ENCODE results near the gene ABCG8. TPM values are rescaled to one million over a fixed set of nuclear protein-coding genes. Genes with fewer than 3 reads are reported as not detected.
A peak's percentile ranks its signal among the peaks of the same experiment; 100 is the strongest.

The ABCG8 gene
- total and polyA plus RNA-seq, 10 of the 15 experiments (the other 5 are each of a cell fraction or from before 2014, with no cell fraction given) = not detected

DNA sequence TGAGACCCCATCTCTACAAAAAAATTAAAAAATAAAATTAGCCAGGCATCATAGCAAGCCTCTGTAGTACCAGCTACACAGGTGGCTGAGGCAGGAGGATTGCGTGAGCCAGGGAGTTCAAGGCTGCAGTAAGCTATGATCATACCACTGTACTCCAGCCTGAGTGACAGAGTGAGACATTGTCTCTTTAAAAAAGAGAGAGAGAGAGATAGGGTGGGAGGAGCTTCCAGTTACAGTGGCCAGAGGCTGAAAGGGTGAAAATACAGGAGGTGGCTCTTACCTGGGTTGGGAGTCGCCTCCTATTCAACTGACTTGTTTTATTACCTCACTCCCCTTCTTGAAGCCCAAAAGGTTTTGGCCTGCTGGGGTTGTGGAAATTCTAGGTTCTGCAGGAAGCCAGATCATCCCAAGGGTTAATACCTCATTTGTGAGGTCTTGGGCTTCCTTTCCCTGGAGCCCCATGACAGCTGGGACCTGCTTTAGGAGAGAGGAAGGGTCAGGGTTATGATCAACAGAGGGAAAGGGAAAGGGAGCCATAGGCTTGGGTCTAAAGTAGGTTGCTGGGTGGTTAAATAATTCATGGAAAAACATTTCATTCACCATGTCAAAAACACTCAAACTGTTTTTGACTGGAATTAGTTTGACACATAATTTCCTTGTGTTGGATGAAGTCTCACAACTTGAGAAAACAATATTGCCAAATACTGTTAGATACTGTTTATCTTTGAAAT lies 47.6 kb upstream of the ABCG8 start (continued):
- TF ChIP-seq, protein P1, sequence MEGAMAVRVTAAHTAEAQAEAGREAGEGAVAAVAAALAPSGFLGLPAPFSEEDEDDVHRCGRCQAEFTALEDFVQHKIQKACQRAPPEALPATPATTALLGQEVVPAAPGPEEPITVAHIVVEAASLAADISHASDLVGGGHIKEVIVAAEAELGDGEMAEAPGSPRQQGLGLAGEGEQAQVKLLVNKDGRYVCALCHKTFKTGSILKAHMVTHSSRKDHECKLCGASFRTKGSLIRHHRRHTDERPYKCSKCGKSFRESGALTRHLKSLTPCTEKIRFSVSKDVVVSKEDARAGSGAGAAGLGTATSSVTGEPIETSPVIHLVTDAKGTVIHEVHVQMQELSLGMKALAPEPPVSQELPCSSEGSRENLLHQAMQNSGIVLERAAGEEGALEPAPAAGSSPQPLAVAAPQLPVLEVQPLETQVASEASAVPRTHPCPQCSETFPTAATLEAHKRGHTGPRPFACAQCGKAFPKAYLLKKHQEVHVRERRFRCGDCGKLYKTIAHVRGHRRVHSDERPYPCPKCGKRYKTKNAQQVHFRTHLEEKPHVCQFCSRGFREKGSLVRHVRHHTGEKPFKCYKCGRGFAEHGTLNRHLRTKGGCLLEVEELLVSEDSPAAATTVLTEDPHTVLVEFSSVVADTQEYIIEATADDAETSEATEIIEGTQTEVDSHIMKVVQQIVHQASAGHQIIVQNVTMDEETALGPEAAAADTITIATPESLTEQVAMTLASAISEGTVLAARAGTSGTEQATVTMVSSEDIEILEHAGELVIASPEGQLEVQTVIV (IDR thresholded peaks at IDR 0.05; ENCODE audit: borderline replicate concordance, partially characterized antibody) = no peak
- TF ChIP-seq NR2C1 (IDR thresholded peaks at IDR 0.05) (no peak), POLR2AphosphoS5 (IDR thresholded peaks at IDR 0.05; ENCODE audit: low read length) (no peak), NBN (IDR thresholded peaks at IDR 0.05) (no peak), RBBP5 (conservative IDR thresholded peaks at IDR 0.05) (no peak)
- TF ChIP-seq, protein P2, sequence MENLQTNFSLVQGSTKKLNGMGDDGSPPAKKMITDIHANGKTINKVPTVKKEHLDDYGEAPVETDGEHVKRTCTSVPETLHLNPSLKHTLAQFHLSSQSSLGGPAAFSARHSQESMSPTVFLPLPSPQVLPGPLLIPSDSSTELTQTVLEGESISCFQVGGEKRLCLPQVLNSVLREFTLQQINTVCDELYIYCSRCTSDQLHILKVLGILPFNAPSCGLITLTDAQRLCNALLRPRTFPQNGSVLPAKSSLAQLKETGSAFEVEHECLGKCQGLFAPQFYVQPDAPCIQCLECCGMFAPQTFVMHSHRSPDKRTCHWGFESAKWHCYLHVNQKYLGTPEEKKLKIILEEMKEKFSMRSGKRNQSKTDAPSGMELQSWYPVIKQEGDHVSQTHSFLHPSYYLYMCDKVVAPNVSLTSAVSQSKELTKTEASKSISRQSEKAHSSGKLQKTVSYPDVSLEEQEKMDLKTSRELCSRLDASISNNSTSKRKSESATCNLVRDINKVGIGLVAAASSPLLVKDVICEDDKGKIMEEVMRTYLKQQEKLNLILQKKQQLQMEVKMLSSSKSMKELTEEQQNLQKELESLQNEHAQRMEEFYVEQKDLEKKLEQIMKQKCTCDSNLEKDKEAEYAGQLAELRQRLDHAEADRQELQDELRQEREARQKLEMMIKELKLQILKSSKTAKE (IDR thresholded peaks at IDR 0.05; ENCODE audit: low read depth, poor library complexity, severe bottlenecking) = no peak

DNA sequence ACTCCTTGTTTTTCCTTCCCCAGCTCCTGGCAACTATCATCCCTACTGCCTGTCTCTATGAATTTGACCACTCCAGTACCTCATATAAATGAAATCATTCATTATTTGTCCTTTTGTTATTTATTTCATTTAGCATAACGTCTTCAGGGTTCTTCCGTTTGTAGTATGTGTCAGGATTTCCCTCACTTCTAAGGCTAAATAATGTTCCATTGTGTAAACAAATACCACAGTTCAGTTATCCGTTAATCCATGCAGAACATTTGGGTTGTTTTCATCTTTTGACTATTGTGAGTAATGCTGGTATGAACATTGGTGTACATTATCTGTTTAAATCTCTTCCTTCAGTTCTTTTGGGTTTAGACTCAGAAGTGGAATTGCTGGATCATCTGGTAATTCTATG lies 46.1 kb upstream of the ABCG8 start:
- Histone ChIP-seq H3K4me3 (no peak overlapping the region), H3K27ac (ENCODE audit: control insufficient read depth, insufficient read depth) (no peak overlapping the region), H4K20me1 (ENCODE audit: control insufficient read depth, insufficient read depth) (no peaks in the 10 kb centered on the region), H3K79me2 (ENCODE audit: control insufficient read depth, insufficient read depth, low read length) (no peaks in the 10 kb centered on the region), H3K9me3 (replicated peaks; ENCODE audit: control insufficient read depth, insufficient read depth, low read length) (no peaks in the 10 kb centered on the region), H2AFZ (ENCODE audit: control insufficient read depth, low read depth, low read length) (no peak overlapping the region), H3K27me3 (replicated peaks in 1 of 2; ENCODE audit: control insufficient read depth in 2 of 2, insufficient read depth in 2 of 2, low read length in 1 of 2) (no peaks in the 10 kb centered on the region), H3K4me2 (ENCODE audit: control insufficient read depth, insufficient read depth) (no peak overlapping the region), H3K36me3 (ENCODE audit: control insufficient read depth in 2 of 2, insufficient read depth in 2 of 2, low read length in 1 of 2) (peaks cover 0 to 3% of the 10 kb centered on the region in 2 experiments; a peak in 1 of 4 replicates), H3K9ac (ENCODE audit: control insufficient read depth, insufficient read depth, low read length) (no peak overlapping the region), H3K4me1 (ENCODE audit: control insufficient read depth, insufficient read depth, low read length) (no peaks in the 10 kb centered on the region)
- no TSS peak for BruUV-seq (replicated peaks)
- intact Hi-C loops (cut with micrococcal nuclease; ENCODE audit: unreplicated experiment) = no loop called here
- DNase-seq (ENCODE audit: low read depth, low spot score) = peak; percentile 12
- in situ Hi-C loops (cut with MboI) = no loop called here
- CTCF ChIA-PET = no interaction called here
- 83% methylated on average over 3 of the region's 3 CpGs for WGBS (ENCODE audit: insufficient coverage, insufficient replicate concordance, low lambda C conversion rate, missing lambda C conversion rate)
- peak; percentile 69 for ATAC-seq
- POLR2A ChIA-PET = interaction anchor here (0.6 kb wide), 1 partner anchor 10 kb away, joined by 5 read pairs; no protein-coding TSS in a partner anchor
- RAD21 ChIA-PET (ENCODE audit: unreplicated experiment) = no interaction called here
- SMC1A ChIA-PET (ENCODE audit: uncharacterized antibody, unreplicated experiment) = no interaction called here
- no peak for FAIRE-seq
- no peak for TF ChIP-seq CREM (IDR thresholded peaks at IDR 0.05; ENCODE audit: low read depth)
- no peak for TF ChIP-seq KAT2A (conservative IDR thresholded peaks at IDR 0.05; ENCODE audit: control insufficient read depth, low read depth, low read length)
- TF ChIP-seq DPF2 (IDR thresholded peaks at IDR 0.05) = no peak
- no peak for TF ChIP-seq PML (IDR thresholded peaks at IDR 0.05; ENCODE audit: low read length)
- no peak for TF ChIP-seq JUNB (IDR thresholded peaks at IDR 0.05)
- TF ChIP-seq, protein P3, sequence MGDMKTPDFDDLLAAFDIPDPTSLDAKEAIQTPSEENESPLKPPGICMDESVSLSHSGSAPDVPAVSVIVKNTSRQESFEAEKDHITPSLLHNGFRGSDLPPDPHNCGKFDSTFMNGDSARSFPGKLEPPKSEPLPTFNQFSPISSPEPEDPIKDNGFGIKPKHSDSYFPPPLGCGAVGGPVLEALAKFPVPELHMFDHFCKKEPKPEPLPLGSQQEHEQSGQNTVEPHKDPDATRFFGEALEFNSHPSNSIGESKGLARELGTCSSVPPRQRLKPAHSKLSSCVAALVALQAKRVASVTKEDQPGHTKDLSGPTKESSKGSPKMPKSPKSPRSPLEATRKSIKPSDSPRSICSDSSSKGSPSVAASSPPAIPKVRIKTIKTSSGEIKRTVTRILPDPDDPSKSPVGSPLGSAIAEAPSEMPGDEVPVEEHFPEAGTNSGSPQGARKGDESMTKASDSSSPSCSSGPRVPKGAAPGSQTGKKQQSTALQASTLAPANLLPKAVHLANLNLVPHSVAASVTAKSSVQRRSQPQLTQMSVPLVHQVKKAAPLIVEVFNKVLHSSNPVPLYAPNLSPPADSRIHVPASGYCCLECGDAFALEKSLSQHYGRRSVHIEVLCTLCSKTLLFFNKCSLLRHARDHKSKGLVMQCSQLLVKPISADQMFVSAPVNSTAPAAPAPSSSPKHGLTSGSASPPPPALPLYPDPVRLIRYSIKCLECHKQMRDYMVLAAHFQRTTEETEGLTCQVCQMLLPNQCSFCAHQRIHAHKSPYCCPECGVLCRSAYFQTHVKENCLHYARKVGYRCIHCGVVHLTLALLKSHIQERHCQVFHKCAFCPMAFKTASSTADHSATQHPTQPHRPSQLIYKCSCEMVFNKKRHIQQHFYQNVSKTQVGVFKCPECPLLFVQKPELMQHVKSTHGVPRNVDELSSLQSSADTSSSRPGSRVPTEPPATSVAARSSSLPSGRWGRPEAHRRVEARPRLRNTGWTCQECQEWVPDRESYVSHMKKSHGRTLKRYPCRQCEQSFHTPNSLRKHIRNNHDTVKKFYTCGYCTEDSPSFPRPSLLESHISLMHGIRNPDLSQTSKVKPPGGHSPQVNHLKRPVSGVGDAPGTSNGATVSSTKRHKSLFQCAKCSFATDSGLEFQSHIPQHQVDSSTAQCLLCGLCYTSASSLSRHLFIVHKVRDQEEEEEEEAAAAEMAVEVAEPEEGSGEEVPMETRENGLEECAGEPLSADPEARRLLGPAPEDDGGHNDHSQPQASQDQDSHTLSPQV (IDR thresholded peaks at IDR 0.05) = no peak
- no peak for TF ChIP-seq ZSCAN29 (IDR thresholded peaks at IDR 0.05)
- no peak for TF ChIP-seq ZNF274 (IDR thresholded peaks at IDR 0.05; ENCODE audit: insufficient read depth, insufficient read length)
- no peak for TF ChIP-seq HCFC1 (IDR thresholded peaks at IDR 0.05; ENCODE audit: low read length)
- TF ChIP-seq NBN (IDR thresholded peaks at IDR 0.05) = no peak
- no peak for TF ChIP-seq MYB (IDR thresholded peaks at IDR 0.05; ENCODE audit: borderline replicate concordance, low read depth, low read length)
